Mononuclear cell (primary cell): ENCODE measurements around the gene PRR23E. TPM values are rescaled to one million over a fixed set of nuclear protein-coding genes. Genes with fewer than 3 reads are reported as not detected.

Experiments
- H3K27me3 ChIP-seq: 2 replicates; pipeline ENCODE4 v1.6.0; 2011; ENCODE audit warnings: low read length, control low read depth; ENCODE audit not compliant: insufficient read depth
- H3K4me1 ChIP-seq: 2 replicates; pipeline ENCODE4 v1.5.1; 2011; ENCODE audit warnings: mild to moderate bottlenecking, low read length, control low read depth; ENCODE audit not compliant: insufficient read depth
- H3K4me3 ChIP-seq: 2 replicates; pipeline ENCODE4 v1.5.1; 2011; ENCODE audit warnings: mild to moderate bottlenecking, low read length, moderate library complexity
- H3K9me3 ChIP-seq: 2 replicates; pipeline ENCODE4 v1.5.1; 2011; ENCODE audit warnings: low read depth, mild to moderate bottlenecking, control low read depth, low read length
- total RNA-seq: library from RNA; depleted of rRNA; stranded (reverse); fragments of >200 nt; gene quantifications from one replicate; pipeline ENCODE4 v1.2.3, GENCODE V29; 2012

The PRR23E gene
- total RNA-seq, 1 donor, result not detected

DNA sequence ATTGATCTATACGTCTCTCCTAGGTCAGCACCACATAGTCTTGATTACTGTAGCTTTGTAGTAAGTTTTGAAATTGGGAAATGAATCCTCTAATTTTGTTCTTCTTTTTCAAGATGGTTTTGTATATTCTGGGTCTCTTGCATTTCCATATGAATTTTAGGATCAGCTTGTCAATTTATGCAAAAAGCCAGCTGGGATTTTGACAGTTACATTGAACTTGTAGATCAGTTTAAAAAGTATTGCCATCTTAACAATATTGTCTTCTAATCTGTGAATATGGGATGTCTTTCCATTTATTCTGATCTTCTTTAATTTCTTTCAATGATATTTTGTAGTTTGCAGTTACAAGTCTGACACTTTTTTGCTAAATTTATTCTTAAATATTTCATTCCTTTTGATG is 5.6 kb upstream of the PRR23E start:
- Histone ChIP-seq H3K4me1 (no peaks in the 10 kb centered on the region), H3K4me3 (no peak overlapping the region), H3K9me3 (peaks cover 6% of the 10 kb centered on the region), H3K27me3 (no peaks in the 10 kb centered on the region)

DNA sequence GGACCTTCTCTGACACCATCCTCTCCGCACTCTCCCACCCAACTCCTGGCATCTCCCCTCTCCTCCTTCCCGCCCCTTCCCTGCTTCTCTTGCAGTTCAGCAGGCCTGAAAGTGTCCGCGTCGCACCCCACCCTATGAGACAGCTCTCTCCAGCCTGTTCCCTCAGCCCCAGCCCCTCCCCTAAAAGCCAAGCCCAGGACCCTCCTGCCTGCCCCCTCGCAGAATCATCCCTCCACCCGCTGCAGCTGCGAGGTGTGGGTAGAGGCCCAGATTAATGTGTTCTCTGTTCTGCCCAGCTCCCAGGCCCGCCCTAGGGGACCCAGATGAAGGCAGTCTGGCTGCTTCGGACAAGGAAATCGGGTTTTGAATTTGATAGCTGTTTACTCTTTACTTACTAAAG is 410 bp downstream of the PRR23E start:
- H3K4me1 ChIP-seq, result no peaks in the 10 kb centered on the region
- H3K27me3 ChIP-seq, result no peaks in the 10 kb centered on the region
- H3K4me3 ChIP-seq, result no peak overlapping the region
- H3K9me3 ChIP-seq, result peaks cover 6% of the 10 kb centered on the region

DNA sequence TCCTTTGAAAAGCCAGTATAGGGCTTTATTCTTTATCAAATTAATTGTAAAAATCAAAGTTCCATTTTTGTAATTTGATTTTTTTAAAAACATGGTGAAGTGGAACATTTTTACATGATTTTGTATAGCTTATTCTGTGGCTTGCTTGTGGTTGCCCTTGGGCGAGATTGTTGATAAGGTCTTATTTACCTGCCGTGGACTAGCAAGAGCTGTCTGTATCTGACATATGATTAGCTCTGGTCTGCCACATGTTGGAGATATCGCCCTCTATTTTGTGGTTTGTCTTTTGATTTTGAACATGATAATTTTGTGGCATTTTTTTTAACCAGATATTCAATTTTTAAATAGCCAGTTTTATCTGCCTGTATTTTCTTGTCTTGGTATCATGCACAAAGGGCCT is 844 bp downstream of the PRR23E start:
- Histone ChIP-seq H3K9me3 (peaks cover 6% of the 10 kb centered on the region), H3K4me3 (no peak overlapping the region), H3K27me3 (no peaks in the 10 kb centered on the region), H3K4me1 (no peaks in the 10 kb centered on the region)

DNA sequence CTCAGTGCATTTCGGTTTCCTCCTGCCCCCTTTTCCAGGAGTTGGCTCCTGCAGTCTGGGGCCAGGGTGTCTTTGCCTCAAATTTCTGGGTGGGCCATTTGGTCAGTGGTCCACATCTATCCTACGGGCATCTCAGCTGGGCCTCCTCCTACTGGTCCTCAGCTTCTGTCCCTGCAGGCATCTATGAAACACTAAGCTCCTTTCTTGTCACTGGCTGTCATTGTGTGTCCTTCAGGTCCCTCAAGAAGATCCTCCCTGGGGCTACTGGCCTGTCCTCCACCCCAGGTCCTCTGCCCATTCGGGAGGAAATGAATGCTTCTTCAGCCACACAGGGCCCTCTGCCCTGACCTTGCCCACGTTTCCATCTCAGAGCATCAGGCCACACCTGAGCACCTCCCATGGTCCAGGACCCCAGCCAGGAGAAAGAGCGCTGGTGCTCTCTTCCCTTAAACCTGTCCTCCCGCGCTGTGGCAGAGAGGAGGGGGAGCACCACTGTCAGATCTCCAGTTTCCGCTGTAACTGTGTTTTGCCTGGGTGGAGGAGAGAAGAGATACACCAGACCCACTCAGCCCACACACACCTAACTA is 1.8 kb downstream of the PRR23E start:
- Histone ChIP-seq H3K27me3 (no peaks in the 10 kb centered on the region), H3K9me3 (peaks cover 6% of the 10 kb centered on the region), H3K4me1 (no peaks in the 10 kb centered on the region), H3K4me3 (no peak overlapping the region)

DNA sequence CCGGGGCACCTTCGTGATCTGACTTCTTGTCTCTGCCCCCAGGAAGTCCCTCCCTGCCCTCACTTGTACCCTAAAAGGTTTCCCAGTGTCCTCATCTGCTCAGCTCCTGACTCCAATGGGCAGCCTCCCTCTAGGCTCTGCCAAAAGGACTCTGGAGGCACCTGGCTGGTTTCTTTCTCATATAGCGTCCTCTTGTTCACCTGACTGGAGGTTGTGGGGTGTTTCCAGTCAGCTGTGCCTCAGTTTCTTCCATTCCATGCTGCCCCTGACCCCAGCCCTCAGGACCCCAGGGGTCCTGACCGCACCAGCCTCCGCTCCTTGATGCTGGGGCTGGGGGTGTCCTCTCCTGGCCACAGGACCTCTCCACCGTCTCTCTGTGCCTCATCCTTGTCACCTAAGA is 2.5 kb downstream of the PRR23E start:
- Histone ChIP-seq H3K4me3 (no peak overlapping the region), H3K27me3 (no peaks in the 10 kb centered on the region)

DNA sequence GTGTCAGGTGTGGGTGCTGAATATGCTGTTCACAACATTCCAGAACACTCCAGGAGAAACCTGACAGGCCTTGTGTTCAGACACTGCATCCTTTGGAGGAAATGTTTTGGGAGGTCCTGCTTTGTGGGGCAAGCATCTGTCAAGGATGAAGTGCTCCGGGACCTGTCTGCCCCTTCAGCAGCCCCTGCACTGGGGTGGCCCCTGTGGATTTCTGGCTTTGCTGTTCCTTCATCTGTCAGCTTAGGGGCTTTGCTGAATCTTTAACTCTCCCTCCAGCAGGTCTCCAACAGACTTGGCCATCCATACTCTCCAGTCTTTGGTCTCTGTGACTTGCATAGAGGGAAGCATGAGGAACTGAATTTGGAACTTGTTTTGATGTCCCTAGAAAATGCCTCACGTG is 3.1 kb downstream of the PRR23E start:
- Histone ChIP-seq H3K9me3 (peaks cover under 1% of the 10 kb centered on the region), H3K27me3 (no peaks in the 10 kb centered on the region), H3K4me1 (no peaks in the 10 kb centered on the region), H3K4me3 (no peak overlapping the region)

More for the DNA sequence above, 2.5 kb downstream of the PRR23E start:
- no peaks in the 10 kb centered on the region for H3K4me1 ChIP-seq
- peaks cover 6% of the 10 kb centered on the region for H3K9me3 ChIP-seq

DNA sequence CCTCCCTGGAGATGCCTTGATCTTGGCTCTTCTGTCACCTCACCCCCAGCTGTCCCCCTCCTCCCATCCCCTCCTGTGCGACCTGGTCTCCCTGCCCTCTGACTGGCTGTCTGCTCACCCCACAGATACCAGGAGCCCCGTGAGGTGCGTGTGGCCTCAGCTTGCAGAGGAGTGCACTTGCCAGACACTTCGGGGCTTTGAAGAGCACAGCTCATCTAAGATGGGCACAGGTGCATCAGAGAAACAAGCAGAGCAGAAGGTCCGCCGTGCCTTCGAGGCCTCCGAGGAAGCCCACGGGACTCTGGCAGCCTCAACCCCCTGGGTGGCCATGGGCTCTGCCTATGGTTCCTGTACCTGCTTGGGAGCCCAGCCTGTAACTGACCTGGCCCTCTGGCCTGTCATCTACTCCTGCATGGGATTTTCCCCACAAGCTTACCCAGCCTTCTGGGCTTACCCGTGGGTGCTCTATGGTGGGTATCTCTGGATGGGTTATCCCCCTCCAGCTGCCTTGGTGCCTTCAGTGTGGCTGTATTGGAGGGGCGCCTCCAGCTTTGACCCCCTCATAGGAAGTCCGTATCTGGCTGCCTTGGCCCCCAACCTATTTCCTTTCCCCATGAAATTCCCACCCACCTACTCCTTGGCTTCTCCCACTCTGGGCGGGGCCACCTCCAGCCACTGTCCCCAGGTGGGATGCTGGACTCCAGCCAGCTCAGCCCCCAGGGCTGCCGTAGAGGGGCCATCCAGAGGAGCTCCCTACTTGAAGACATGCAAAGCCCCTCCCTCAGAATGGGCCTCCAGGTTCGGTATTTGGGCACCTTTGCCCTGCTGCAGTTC is 3.8 kb downstream of the PRR23E start:
- Histone ChIP-seq H3K9me3 (no peaks in the 10 kb centered on the region), H3K4me1 (no peaks in the 10 kb centered on the region), H3K27me3 (no peaks in the 10 kb centered on the region), H3K4me3 (no peak overlapping the region)

DNA sequence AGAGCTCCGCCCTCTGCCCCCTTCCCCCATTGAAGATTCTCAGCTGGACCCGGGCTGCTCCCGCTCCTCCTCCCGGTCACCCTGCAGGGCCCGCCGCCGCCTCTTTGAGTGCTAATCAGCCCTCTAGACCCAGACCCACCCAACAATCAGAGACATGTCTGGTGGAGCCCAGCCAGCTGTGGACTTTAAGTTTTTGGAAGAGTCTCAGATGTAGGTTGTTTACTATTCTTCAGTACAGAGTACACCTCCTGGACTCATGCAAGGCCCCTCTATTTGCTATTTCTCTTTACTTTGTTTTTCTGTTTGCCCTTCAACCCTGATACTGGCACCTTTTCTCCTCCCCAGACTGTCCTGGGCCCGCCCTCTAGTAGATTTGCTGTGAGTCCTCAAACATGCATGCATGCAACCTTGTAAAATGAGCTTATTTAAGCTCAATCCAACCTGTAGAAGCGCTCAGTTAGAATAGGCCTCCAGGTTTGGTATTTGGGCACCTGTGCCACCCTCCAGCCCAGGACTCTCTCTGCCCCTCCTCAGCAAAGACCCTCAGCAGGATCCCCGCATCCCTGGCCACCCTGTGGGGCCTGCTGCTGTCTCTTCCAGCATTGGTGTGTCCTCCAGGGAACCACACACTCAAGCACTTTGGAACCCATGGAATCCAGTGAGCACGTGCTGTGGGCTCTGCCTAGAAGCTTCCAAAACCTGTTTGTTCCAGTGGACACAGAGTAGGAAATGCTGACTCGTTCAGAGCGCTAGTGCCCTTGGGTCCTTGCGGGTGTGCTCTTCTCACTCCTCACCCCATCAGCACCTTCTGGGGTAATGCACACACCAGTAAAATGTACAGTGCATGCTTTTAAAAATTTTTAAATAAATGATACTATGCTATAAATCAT is 4.6 kb downstream of the PRR23E start:
- no peak overlapping the region for H3K4me3 ChIP-seq
- H3K4me1 ChIP-seq, result no peaks in the 10 kb centered on the region
- H3K9me3 ChIP-seq, result peaks cover 7% of the 10 kb centered on the region
- H3K27me3 ChIP-seq, result no peaks in the 10 kb centered on the region

DNA sequence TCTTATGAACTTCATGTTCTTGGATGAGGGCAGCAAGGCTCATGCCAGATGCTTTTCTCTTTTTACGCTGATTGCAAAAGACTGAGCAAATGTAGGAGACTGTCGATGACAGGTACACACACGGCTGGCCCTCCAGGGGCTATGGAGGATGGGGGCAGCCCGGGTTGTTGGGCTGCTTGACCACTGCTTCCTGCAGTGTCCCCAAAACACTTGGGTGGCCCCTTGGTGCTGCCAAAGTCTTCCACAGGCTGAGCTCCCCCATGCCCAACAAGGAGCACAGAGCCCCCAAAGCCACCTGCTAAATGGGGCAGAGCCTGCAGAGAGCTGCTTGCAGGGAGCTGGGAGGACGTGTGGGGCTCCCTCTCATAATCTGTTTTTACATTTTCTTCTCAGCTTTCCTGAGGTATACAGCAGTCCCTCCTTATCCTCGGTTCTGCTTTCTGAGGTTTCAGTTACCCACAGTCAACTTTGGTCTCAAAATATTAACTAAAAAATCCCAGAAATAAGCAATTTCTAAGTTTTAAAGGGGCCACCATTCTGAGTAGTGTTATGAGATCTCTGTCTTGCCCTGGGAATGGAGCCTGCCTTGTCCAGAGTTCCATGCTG is 7.3 kb downstream of the PRR23E start:
- Histone ChIP-seq H3K4me3 (no peak overlapping the region), H3K9me3 (peaks cover 8% of the 10 kb centered on the region), H3K4me1 (no peaks in the 10 kb centered on the region), H3K27me3 (no peaks in the 10 kb centered on the region)

DNA sequence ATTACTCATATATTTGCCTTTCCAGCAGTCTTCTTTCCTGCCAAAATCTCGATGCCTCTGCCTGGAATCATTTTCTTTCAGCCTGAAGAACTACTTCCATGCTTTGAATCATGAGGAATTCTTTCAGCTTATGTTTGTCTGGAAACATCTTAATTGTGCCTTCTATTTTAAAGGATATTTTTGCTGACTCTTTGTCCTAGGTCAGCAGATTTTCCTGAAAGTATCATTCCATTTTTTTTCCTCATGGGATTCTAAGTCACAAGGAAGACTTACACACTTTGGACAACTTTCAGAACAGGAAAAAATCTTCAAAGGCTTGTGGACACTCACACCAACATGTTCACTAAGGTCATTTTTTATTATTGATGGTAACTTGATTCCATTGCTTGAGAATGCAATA is 10.1 kb downstream of the PRR23E start:
- H3K9me3 ChIP-seq, result peaks cover 8% of the 10 kb centered on the region
- no peak overlapping the region for H3K4me3 ChIP-seq
- H3K27me3 ChIP-seq, result no peaks in the 10 kb centered on the region
- H3K4me1 ChIP-seq, result no peaks in the 10 kb centered on the region

DNA sequence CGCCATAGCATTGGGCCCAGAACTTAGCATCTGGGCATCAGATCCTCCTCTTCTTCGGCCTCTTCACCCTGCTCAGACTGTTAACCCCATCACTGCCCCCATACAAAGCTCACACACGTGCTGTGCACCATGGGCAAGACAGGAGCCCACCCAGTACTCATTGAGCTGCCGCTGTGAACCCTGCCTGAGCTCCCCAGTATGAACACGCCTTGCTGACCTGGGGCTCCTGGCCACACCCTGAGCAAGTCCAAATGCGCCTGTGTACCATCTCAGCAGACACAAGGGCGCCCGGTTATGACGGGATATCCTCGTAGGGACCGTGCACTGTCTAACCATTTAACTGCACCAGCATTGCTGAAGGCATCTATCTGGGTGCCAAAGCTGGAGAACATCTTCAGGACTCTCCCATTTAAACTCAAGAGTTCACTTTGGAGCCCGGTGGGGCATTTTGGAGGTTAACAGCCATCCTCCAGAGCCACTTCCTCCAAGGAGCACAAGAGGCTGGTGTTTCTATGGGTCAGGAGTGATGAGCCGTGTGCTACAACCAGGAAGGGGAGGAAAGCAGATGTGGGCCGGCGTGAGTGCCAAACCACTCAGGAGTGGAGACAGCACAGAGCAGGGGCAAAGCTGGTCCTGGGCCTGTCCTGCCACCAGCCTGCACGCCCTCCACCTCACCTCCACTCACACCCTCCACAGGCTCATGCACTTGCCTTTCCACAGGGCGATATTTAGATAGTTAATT is 12.1 kb downstream of the PRR23E start:
- peaks cover 8% of the 10 kb centered on the region for H3K9me3 ChIP-seq
- H3K27me3 ChIP-seq, result no peaks in the 10 kb centered on the region
- H3K4me3 ChIP-seq, result no peak overlapping the region
- H3K4me1 ChIP-seq, result no peaks in the 10 kb centered on the region

DNA sequence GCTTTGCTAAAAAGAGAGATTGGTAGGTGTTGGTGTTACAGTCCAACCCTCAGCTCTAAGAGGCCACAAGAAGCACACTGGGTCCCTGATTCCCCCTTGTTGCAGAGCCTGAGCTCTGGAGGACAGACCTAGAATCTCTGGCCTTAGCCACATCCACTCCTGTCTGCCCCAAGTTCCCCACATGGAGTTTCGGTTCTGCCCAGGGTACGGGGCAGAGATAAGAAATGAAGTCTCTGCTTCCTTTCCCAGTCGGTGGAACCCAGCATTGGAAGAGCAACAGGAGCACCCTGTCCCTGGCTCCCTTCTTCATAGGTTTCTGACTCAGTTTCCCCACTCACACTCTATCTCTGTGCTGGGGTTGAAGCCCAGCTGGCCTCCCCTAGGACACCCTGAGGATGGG is 13.2 kb downstream of the PRR23E start:
- Histone ChIP-seq H3K9me3 (peaks cover 8% of the 10 kb centered on the region), H3K27me3 (no peaks in the 10 kb centered on the region), H3K4me3 (no peak overlapping the region), H3K4me1 (no peaks in the 10 kb centered on the region)

DNA sequence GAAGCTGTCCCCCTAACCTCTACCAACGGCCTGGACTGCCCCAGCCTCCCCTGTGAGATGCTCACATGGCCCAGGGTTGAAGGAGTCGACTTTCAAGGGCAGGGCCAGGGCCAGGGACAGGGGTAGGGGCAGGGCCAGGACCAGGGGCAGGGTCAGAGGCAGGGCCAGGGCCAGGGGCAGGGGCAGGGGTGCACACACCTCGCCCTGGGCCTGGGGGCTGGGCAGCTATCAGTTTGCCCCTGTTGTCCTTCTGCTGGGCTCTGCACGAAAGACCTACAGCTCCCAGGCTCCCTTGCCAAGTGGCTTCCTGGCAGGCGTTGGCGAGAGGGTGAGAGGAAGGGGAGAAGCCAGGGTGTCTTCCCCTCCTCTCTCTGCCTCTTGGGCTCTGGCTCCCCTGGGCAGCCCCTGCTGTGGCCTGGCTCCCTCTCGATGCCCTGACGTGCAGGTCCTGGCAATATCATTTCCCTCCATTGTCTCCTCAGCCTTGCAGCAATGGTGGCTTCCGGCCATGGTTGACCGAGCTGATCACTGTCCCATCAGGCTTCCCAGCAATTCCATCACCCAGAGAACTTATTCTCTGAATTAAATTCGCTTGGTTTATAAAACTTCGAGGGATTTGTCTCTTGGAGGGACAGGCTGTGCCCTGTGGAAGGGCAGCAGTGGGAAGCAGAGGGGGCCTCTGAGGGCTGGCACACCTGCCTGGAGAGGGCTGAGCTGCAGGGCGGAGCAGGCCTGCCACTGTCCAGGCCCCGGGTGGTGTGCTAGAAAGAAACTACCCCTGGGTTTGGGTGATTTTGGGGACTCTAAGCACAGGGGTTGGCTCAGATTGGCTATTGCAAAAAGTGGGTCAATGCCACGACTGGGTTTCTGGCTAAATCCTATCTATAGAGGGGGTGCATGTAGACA is 13.9 kb downstream of the PRR23E start:
- H3K27me3 ChIP-seq, result no peaks in the 10 kb centered on the region
- peaks cover 8% of the 10 kb centered on the region for H3K9me3 ChIP-seq
- H3K4me3 ChIP-seq, result no peak overlapping the region
- H3K4me1 ChIP-seq, result no peaks in the 10 kb centered on the region
